Activated CD4-positive, alpha-beta memory T cell treated with anti-CD3 and anti-CD28 coated beads for 36 hours (primary cell): ENCODE data around the gene ARHGEF37. TPM values are rescaled to one million over a fixed set of nuclear protein-coding genes. Genes with fewer than 3 reads are reported as not detected.
"Not testable (repeated sequence)": the region's sequence is repeated elsewhere in the genome, so short reads cannot be mapped to it uniquely, and the experiment has no call there.

ENCODE experiments used
- CTCF ChIA-PET: fragments of 350-600 bp; sonication (Branson Sonifier 250); formaldehyde crosslinking; loops from one replicate; lab custom pipeline; 2021; ENCODE audit warnings: antibody characterized with exemption, inconsistent platforms; lab: Charles Lee
- POLR2A ChIA-PET: fragments of 350-600 bp; sonication (Branson Sonifier 250); formaldehyde crosslinking; loops from one replicate; lab custom pipeline; 2021; ENCODE audit warnings: antibody characterized with exemption; lab: Charles Lee
- DNase-seq: peaks from one replicate; pipeline ENCODE4 v3.0.0-alpha.2; 2020
- H3K27ac Mint-ChIP-seq: one replicate; pipeline ENCODE4 v1.8.0; 2021; ENCODE audit warnings: mixed read lengths
- H3K27me3 Mint-ChIP-seq: one replicate; pipeline ENCODE4 v1.8.0; 2021; ENCODE audit warnings: mixed read lengths
- H3K36me3 Mint-ChIP-seq: one replicate; pipeline ENCODE4 v1.8.0; 2021; ENCODE audit warnings: mixed read lengths
- H3K4me1 Mint-ChIP-seq: one replicate; pipeline ENCODE4 v1.8.0; 2021; ENCODE audit warnings: low read depth, mixed read lengths
- H3K4me3 Mint-ChIP-seq: one replicate; pipeline ENCODE4 v1.8.0; 2021; ENCODE audit warnings: mild to moderate bottlenecking, mixed read lengths
- H3K9me3 Mint-ChIP-seq: one replicate; pipeline ENCODE4 v1.8.0; 2021; ENCODE audit warnings: mixed read lengths
- intact Hi-C: fragments of 100-400 bp; cut with micrococcal nuclease; formaldehyde crosslinking; loops from one replicate; pipeline ENCODE4 v1.15.1; 2023
- total RNA-seq, 2 experiments: library from RNA; stranded (reverse); gene quantifications; one replicate each; pipeline ENCODE4 v1.2.3, GENCODE V29; 2021

Gene ARHGEF37
- total RNA-seq, 2 experiments from 2014 or later: 0.69 to 0.77 TPM

GRCh38 chr5:149585910-149586309 is 4.6 kb downstream of the ARHGEF37 start:
- H3K36me3 Mint-ChIP-seq: no peaks in the 10 kb centered on the region
- no peak overlapping the region for H3K27ac Mint-ChIP-seq
- CTCF ChIA-PET: interaction anchor here (1.8 kb wide), 1 partner anchor 34 kb away, joined by 5 read pairs; the partner anchor contains the start of gene CSNK1A1
- H3K27me3 Mint-ChIP-seq: peaks cover 4% of the 10 kb centered on the region
- POLR2A ChIA-PET: no interaction called here
- no peak for DNase-seq
- intact Hi-C loops: loop anchor here (2.0 kb wide), 1 partner anchor 31 kb away; no protein-coding TSS in a partner anchor
- H3K4me3 Mint-ChIP-seq: no peak overlapping the region
- no peaks in the 10 kb centered on the region for H3K9me3 Mint-ChIP-seq
- peaks cover 13% of the 10 kb centered on the region for H3K4me1 Mint-ChIP-seq

GRCh38 chr5:149586708-149587318 is 5.5 kb downstream of the ARHGEF37 start:
- H3K27me3 Mint-ChIP-seq: peaks cover 1% of the 10 kb centered on the region
- H3K9me3 Mint-ChIP-seq: no peaks in the 10 kb centered on the region
- no peak overlapping the region for H3K4me3 Mint-ChIP-seq
- H3K36me3 Mint-ChIP-seq: no peaks in the 10 kb centered on the region
- POLR2A ChIA-PET: no interaction called here
- no peak for DNase-seq
- H3K4me1 Mint-ChIP-seq: peaks cover 10% of the 10 kb centered on the region
- H3K27ac Mint-ChIP-seq: no peak overlapping the region
- intact Hi-C loops: loop anchor here (1.0 to 2.0 kb wide), 2 partner anchors 11 to 30 kb away; no protein-coding TSS in a partner anchor
- CTCF ChIA-PET: interaction anchor here (0.8 to 1.8 kb wide), 5 partner anchors 22 to 145 kb away, joined by 3 to 5 read pairs (median 3); partner anchors contain the start of gene CSNK1A1

DNA sequence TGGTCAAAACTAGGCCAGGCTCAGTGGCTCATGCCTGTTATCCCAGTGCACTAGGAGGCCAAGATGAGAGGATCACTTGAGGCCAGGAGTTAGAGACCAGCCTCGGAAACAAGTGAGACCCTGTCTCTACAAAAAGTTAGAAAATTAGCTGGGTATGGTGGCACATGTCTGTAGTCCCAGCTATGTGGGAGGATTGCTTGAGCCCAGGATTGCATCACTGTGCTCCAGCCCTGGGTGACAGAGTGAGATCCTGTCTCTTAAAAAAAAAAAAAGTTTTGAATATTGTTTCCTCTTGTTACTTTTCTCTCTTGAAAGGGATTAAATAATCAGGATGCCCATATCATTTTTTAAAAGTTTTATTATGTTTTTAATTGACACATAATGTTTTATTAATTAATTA is 7.6 kb downstream of the ARHGEF37 start:
- Mint-ChIP-seq H3K9me3 (no peaks in the 10 kb centered on the region), H3K4me1 (peaks cover 10% of the 10 kb centered on the region), H3K27ac (no peak overlapping the region), H3K27me3 (peaks cover 1% of the 10 kb centered on the region), H3K4me3 (no peak overlapping the region), H3K36me3 (no peaks in the 10 kb centered on the region)
- CTCF ChIA-PET: no interaction called here
- no peak for DNase-seq
- POLR2A ChIA-PET: interaction anchor here (0.6 to 1.0 kb wide), 2 partner anchors 13 to 250 kb away, joined by 3 to 4 read pairs; no protein-coding TSS in a partner anchor
- intact Hi-C loops: no loop called here

- H3K27ac Mint-ChIP-seq: no peak overlapping the region
- H3K4me3 Mint-ChIP-seq: no peak overlapping the region
- no peaks in the 10 kb centered on the region for H3K4me1 Mint-ChIP-seq
- CTCF ChIA-PET: interaction anchor here (1.0 kb wide), 1 partner anchor 152 kb away, joined by 3 read pairs; no protein-coding TSS in a partner anchor
- no peak for DNase-seq
- no peaks in the 10 kb centered on the region for H3K36me3 Mint-ChIP-seq
- H3K27me3 Mint-ChIP-seq: peaks cover under 1% of the 10 kb centered on the region
- H3K9me3 Mint-ChIP-seq: no peaks in the 10 kb centered on the region
- POLR2A ChIA-PET: no interaction called here
- intact Hi-C loops: no loop called here
Observed at GRCh38 chr5:149593370-149593769, 12.1 kb downstream of the ARHGEF37 start.

GRCh38 chr5:149594206-149594895 is 13.1 kb downstream of the ARHGEF37 start:
- Mint-ChIP-seq H3K4me3 (no peak overlapping the region), H3K36me3 (no peaks in the 10 kb centered on the region), H3K27ac (no peak overlapping the region), H3K27me3 (peaks cover 2% of the 10 kb centered on the region), H3K4me1 (no peaks in the 10 kb centered on the region), H3K9me3 (no peaks in the 10 kb centered on the region)
- ChIA-PET CTCF (interaction anchor here (1.1 kb wide), 1 partner anchor 24 kb away, joined by 3 read pairs; no protein-coding TSS in a partner anchor), POLR2A (no interaction called here)
- intact Hi-C loops: no loop called here
- DNase-seq: no peak

- H3K9me3 Mint-ChIP-seq, POLR2A ChIA-PET, H3K27ac Mint-ChIP-seq, intact Hi-C loops, H3K27me3 Mint-ChIP-seq, H3K36me3 Mint-ChIP-seq, DNase-seq, H3K4me3 Mint-ChIP-seq, H3K4me1 Mint-ChIP-seq: not testable (repeated sequence)
- CTCF ChIA-PET: interaction anchor here (2.6 kb wide), 1 partner anchor 24 kb away, joined by 8 read pairs; no protein-coding TSS in a partner anchor
Observed at GRCh38 chr5:149595105-149595504, 13.8 kb downstream of the ARHGEF37 start.

DNA sequence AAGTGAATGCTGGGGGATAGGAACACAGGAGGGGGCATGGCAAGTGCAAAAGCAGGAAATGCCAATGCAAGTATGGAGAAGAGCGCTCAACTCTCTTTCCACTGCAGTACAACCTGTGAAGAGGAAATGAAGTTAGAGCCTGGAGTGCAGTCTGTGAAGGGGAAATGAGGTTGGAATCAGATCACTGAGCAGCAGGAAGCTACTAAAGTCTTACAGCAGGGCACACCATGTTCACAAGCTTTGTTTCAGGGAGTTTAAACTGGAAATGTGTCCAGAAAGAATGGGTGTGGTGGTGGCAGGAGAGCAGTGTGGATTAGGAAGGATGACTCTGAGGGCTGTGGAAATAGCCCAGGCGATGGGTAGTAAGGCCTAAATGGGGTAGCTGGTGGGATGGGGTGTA is 15.4 kb downstream of the ARHGEF37 start:
- CTCF ChIA-PET: interaction anchor here (1.4 to 2.6 kb wide), 2 partner anchors 22 to 155 kb away, joined by 3 to 8 read pairs; no protein-coding TSS in a partner anchor
- H3K27ac Mint-ChIP-seq: no peak overlapping the region
- peaks cover 2% of the 10 kb centered on the region for H3K27me3 Mint-ChIP-seq
- intact Hi-C loops: no loop called here
- H3K4me3 Mint-ChIP-seq: no peak overlapping the region
- no peaks in the 10 kb centered on the region for H3K9me3 Mint-ChIP-seq
- no peaks in the 10 kb centered on the region for H3K36me3 Mint-ChIP-seq
- no peaks in the 10 kb centered on the region for H3K4me1 Mint-ChIP-seq
- DNase-seq: no peak
- POLR2A ChIA-PET: no interaction called here

- Mint-ChIP-seq H3K4me1 (no peaks in the 10 kb centered on the region), H3K27me3 (peaks cover 2% of the 10 kb centered on the region), H3K9me3 (no peaks in the 10 kb centered on the region), H3K36me3 (no peaks in the 10 kb centered on the region), H3K4me3 (no peak overlapping the region), H3K27ac (no peak overlapping the region)
- intact Hi-C loops: no loop called here
- ChIA-PET POLR2A (no interaction called here), CTCF (interaction anchor here (1.4 to 2.6 kb wide), 2 partner anchors 21 to 156 kb away, joined by 3 to 8 read pairs; no protein-coding TSS in a partner anchor)
- no peak for DNase-seq
Observed at GRCh38 chr5:149597618-149598017, 16.3 kb downstream of the ARHGEF37 start.

- H3K4me3 Mint-ChIP-seq, DNase-seq, POLR2A ChIA-PET, H3K4me1 Mint-ChIP-seq, CTCF ChIA-PET, H3K27ac Mint-ChIP-seq, intact Hi-C loops, H3K27me3 Mint-ChIP-seq, H3K36me3 Mint-ChIP-seq, H3K9me3 Mint-ChIP-seq: not testable (repeated sequence)
Observed at GRCh38 chr5:149598234-149598633, 16.9 kb downstream of the ARHGEF37 start.

GRCh38 chr5:149598966-149599365 is 17.7 kb downstream of the ARHGEF37 start:
- CTCF ChIA-PET: no interaction called here
- Mint-ChIP-seq H3K4me1 (no peaks in the 10 kb centered on the region), H3K27me3 (peaks cover 2% of the 10 kb centered on the region), H3K27ac (no peak overlapping the region), H3K9me3 (no peaks in the 10 kb centered on the region), H3K4me3 (no peak overlapping the region), H3K36me3 (no peaks in the 10 kb centered on the region)
- intact Hi-C loops: no loop called here
- POLR2A ChIA-PET: no interaction called here
- DNase-seq: no peak

DNA sequence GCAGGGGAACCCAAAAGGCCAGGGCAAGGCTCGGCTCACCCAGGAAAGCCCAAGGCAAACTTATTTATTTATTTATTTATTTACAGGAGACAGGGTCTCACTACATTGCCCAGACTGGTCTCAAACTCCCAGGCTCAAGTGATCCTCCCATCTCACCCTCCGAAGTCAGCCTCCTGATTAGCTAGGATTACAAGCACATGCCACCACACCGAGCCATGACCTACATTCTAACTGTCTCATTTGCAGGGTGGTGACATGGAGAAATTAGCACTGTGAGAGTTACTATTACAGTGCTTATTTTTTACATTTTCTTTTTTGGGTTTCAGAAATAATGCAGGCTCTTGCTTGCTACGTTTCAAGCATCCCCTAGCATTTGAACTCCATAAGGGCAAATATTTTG is 18.1 kb downstream of the ARHGEF37 start:
- no peak overlapping the region for H3K4me3 Mint-ChIP-seq
- intact Hi-C loops: no loop called here

GRCh38 chr5:149600932-149601331 is 19.6 kb downstream of the ARHGEF37 start:
- intact Hi-C loops: no loop called here
- Mint-ChIP-seq H3K4me3 (no peak overlapping the region), H3K27me3 (peaks cover 2% of the 10 kb centered on the region), H3K4me1 (peaks cover 2% of the 10 kb centered on the region), H3K27ac (no peak overlapping the region), H3K36me3 (no peaks in the 10 kb centered on the region), H3K9me3 (no peaks in the 10 kb centered on the region)
- ChIA-PET POLR2A (no interaction called here), CTCF (interaction anchor here (0.6 kb wide), 1 partner anchor 35 kb away, joined by 4 read pairs; no protein-coding TSS in a partner anchor)
- DNase-seq: no peak

More for the DNA sequence above, 18.1 kb downstream of the ARHGEF37 start:
- Mint-ChIP-seq H3K9me3 (no peaks in the 10 kb centered on the region), H3K27ac (no peak overlapping the region), H3K4me1 (no peaks in the 10 kb centered on the region), H3K27me3 (peaks cover 2% of the 10 kb centered on the region), H3K36me3 (no peaks in the 10 kb centered on the region)
- DNase-seq: no peak
- ChIA-PET POLR2A (no interaction called here), CTCF (no interaction called here)
